CD4-positive, alpha-beta T cell treated with Interleukin-6 for 4 hours (primary cell): ENCODE data around the gene LHFPL2.

Experiments
- DNase-seq: peaks from one replicate; pipeline ENCODE4 v3.0.0-alpha.2; 2020; ENCODE audit warnings: mixed read lengths

The LHFPL2 gene

DNA sequence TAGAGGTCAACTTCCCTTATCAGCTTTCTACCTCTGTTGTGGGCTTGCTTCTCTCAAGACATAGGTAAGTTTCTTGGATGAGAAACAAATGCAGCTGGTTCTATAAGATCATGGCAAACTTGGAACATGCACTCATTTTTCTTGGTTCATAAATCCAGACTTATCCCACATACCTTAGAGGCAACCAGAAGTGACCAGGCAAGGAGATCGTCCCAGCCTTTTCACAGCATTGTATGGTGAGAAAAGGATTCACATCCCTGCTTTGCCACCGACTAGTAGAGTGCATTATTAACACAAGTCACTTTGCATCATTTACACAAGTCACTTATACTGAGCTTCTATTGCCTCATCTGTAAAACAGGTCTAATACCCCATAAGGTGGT is 35.4 kb downstream of the LHFPL2 start:
- no peak for DNase-seq

DNA sequence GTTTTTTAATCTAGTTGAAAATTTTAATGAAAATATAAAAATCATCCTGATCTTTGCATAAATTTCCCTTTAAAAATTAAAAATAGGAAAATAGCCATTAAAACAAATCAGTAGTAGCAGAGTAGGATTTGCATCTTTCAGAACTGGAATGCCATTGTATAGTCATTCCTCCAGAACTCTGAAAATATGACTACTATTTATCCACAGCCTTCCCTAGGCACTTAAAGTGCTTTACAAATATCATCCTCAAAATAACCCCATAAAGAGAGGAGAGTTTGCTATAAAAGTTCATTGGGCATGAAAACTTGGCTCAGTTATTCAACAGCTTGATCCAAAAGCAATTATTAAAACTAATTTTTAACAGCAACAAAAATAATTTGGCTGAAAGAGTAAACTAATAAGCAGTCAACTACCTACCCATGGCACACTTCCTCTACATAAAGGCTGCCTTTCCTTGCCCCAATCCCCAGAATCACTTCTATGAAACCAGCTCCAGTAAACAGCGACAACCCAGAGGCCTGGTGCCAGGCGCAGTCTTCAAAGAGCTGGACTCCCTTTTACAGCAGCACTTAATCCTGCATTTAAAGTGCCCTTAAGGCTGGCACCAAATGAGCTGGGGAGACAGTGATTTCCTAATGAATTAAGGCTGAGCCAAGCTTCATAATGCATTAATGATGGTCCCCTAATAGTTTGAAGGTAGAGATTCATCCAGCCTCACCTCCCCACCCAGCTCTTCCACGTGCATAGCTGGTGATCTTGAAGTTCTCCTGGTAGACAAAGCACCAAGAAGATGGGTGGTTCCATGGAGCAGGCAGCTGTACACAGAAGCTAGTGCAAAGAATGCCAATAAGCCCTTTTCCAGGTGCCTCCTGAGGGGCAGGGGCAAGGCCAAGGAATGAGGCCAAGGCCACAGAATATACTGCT is 36.1 kb downstream of the LHFPL2 start:
- DNase-seq, result no peak

DNA sequence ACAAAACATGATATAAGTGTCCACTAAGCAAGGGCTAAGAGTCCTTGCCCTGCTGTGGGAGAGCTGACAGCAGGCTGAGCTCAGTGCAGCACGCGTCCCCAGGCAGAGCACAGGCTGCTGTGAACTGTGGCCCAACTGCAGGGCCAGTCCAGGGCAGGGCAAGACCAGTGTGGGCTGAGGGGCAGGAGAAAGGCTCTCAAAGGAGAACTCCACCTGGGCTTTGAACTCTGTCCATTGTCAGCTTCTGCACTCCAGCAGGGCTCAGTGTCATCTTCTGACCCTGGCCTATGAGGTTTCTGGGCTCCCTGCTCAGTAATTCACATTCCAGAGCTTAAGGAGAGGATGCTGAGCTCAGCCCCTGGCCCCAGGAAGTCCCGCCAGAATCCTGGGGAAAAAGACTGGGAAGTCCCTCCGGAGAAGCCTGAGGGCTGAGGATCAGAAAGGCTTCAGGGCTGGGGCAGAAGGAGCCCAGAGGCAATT is 37.4 kb downstream of the LHFPL2 start:
- DNase-seq, result no peak

DNA sequence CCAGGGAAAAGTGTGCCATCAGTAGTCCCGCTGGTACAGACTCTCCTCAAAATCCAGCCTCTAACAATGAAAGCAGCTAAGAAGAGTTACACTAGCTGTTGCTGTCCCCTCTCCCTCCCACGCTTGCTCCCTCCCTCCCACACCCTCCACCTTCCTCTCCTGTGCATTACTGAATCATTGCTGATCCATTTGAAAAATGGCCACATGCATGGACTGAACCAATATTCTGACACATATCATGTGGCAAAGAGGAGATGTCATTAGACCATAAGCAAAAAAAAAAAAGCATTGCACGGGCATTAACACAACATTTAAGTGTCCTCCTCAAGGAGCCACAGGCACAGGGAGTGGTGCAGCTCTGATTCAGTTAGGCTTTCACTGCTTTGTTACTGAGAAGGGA is 37.9 kb downstream of the LHFPL2 start:
- no peak for DNase-seq

DNA sequence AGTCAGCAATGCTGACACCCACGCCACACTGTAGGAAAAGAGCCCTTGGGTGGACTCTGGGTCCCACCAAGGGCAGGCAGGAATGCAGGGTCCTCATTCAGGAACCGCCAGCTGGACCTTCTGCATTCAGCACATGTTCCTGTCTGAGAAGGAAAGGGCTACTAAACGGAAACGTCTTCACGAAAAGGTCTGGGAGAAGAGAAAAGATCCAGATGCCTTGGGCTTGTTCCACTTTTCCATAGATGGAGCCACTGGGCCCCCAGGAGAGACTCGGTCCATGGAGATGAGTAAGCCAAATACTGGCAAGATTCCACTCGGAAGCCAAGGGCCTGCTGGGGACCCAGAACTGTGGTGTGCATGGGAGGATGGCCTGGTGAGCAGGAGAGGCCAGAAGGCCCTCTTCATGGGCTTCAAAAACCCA is 38.4 kb downstream of the LHFPL2 start:
- no peak for DNase-seq

DNA sequence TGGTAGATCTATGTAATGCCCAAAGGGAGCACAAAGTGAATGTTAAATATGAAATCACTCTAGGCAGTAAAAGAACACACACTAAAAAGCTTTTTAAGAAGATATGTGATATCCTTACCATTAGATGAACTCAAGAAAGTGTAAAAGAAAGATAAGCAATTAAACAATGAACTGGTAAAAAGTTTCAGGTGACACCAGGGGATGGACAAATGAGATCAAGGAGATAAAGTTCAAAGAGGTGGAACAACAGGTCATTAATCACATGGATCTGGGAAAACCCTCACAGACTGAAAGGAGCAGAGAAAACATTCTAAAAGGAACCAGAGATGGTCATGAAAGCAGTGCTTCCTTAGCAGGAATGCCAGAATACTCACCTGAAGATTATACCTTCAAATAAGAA is 40.7 kb downstream of the LHFPL2 start:
- DNase-seq, result no peak

DNA sequence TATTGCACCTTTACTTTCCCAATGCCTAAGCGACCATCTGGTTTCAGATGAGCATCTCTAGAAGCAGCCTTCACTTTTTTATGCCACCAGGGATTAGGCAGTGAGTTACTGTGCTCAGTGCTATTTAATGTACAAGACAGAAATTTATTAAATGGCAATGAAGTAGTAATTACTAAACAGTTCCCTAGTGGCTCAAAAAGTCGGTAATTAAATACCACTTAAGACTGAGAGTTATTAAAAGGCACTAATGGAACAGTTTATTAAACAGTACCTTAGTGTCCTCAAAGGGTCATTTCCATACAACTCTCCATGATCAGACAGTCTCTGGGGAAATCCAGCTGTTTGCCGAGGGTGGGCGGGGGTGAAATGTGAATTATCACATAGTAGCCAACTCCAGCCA is 42.3 kb downstream of the LHFPL2 start:
- no peak for DNase-seq

DNA sequence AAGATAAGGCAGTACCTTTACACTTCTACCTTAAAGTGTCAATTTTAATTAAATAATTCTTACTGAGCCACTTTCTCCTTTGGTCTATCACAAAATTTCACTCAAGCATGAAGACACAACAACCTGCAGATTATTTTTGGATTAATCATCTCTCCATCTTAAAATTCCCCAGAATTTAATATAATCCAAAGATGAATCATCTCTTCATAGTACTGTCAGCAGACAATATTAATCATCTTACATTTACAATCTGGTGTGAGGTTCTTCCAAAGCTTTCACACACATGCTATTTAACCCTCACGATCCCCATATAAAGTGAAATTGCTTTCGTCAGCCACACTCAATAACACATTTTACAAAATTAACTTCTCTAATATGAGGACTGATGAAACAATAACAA is 43.0 kb downstream of the LHFPL2 start:
- no peak for DNase-seq

DNA sequence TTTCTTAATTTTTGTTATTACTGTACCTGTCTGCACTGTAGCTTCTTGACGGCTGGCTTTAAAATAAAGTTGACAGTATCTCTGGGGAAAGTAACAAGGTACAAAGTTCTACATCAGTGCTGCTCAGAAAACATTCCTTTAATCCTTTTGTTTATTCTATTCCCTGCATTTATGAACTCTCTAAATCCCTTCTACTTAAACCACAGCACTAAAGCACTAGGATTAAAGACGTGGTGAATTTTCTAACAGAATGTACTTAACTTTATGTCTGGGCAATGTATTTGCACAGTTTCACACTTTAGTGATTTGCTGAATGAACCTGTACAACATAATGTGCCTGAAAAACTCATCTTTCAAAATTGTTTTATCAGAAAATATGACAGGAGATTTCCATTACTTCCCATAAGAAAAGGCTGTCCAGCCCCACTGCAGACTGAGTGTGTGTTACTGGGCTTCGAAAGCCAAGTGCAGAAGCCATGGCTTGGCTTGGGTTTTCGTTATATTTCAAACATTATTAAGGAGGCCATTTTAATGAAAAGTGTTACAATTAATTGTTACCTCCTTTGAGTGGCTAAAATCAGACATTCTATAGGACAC is 43.8 kb downstream of the LHFPL2 start:
- DNase-seq, result no peak

DNA sequence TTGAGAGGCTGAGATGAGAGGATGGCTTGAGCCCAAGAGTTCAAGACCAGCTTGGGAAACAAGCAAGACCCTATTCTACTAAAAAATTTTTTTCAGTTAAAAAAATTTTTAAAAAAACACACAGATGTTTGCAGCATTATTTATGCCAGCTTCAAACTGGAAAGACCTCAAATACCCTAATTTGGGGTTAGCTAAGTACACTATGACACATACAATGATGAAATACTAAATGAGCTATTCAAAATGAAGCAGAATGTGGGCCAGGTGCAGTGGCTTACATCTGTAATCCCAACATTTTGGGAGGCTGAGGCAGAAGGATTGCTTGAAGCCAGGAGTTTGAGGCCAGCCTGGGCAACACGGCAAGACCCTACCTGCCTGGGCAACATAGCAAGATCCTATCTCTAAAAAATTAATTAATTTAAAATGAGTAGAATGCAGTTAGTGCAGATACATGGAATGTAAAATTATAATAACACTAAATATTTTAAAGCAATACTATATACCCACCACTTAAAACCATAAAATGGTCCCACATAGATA is 44.9 kb downstream of the LHFPL2 start:
- no peak for DNase-seq

DNA sequence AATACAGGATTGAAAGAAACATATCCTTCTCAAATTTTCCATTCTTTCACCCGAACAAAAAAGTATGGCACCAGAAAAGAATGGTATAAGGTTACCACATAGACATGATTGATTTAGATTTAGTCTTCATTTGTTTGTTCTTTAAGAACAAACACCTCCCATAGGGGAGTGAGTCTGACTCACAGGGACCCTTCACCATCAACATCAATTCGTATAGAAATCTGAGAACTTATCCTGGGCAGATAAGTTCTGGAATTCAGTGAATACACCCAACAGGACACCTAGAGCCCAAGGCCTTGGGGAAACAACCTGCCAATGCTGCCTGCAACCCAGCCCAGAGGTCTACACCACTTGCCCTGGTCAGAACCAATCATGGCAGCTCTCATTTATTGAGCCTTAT is 46.2 kb downstream of the LHFPL2 start:
- DNase-seq, result no peak

DNA sequence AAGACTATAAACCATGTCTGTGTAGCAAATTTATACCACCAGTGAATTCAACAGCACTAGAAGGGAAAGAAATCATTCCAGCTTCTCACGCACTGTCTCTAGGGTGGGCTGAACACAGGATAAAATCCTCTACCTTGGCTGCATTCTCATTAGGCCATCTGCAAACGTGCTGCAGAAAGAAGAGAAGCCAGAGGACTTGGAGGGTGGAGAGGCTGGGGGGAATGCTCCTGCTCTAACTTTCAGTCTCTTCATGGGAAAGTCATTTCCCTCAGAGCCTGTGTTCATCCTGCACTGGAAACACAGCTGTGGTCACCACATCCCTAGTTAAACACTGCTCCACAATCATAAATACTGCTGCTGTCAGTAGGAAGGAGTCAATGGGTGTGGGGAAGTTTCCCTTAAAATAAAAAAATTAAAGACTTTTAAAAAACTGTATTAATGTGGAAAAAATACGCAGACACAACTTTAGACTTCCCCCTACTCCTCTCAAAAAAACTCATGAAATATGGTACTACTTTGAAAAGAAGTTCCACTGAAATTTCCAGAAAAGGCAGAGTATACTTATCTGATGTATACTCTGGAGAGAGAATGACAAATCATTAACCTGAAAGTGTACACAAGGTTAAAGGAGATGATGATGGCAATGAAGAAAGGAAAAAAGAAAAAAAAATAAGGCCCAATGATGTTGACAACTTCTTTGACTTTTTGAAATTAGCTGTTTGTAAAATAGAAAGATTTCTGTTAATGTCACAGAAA is 46.8 kb downstream of the LHFPL2 start:
- DNase-seq, result no peak

DNA sequence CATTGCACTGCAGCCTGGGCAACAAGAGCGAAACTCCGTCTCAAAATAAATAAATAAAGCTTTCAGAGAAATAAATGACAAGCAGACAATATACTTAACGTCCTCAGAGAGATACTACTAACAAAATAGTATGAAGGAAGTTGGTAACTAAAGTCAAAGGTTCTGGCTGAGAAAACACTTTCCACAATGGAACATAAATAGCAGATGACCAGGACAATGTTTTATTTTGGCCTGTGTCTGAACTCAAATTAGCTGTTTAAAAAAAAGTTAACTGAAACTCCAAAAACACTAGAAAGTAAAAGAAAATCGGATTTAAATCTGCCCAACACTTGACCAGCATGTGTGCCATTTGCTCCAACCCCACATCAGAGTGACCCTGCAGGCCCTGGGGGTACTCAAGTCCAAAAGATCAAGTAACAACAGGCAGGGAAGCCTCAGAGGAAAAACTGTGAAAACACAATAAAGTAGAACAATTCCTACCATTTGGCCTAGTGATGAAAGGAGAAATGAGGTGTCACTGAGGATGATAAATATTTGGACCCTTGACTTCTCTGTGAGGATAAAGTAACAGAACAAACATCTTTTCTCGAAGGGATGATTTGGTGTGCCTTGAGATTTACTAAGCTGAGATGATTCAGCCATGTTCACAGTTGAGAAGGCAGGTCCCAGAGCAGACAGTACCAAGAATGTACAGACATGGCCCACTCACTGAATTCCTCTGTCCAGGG is 47.7 kb downstream of the LHFPL2 start:
- DNase-seq, result no peak

DNA sequence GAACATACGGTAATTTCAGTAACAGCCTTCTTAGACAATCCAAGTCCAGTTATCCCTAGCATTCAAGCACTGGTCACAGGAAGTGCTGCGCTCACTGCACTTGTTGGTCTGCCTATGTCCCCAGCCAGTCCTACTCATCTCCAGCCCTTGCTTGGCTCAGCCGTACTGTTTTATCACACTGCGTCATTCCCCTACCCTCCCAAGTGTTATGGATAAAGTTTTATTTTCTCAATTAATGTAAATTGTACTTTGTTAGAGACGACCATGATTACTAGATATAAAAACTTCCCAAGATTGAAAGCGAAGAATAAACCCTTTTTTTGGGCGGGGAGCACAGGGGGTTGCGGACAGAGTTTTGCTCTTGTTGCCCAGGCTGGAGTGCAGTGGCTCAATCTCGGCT is 49.6 kb downstream of the LHFPL2 start:
- DNase-seq, result no peak

DNA sequence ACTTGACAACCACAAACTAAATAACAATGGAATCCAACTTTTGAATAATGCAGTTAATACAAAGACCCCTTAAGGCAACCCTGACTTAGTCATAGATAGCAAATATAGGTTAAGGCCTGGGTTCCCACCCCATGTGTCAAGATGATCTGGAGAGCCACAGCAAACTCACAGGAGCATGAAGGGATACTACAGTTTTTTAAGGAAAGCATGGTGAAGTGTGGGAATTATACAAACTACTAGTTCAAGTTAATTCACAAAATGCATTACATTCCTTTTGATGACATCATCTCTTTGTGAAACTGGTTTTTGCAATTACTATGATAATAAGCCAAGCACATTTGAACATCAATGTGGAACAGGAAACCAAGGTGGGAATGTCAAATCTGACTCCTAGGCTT is 50.6 kb downstream of the LHFPL2 start:
- no peak for DNase-seq

DNA sequence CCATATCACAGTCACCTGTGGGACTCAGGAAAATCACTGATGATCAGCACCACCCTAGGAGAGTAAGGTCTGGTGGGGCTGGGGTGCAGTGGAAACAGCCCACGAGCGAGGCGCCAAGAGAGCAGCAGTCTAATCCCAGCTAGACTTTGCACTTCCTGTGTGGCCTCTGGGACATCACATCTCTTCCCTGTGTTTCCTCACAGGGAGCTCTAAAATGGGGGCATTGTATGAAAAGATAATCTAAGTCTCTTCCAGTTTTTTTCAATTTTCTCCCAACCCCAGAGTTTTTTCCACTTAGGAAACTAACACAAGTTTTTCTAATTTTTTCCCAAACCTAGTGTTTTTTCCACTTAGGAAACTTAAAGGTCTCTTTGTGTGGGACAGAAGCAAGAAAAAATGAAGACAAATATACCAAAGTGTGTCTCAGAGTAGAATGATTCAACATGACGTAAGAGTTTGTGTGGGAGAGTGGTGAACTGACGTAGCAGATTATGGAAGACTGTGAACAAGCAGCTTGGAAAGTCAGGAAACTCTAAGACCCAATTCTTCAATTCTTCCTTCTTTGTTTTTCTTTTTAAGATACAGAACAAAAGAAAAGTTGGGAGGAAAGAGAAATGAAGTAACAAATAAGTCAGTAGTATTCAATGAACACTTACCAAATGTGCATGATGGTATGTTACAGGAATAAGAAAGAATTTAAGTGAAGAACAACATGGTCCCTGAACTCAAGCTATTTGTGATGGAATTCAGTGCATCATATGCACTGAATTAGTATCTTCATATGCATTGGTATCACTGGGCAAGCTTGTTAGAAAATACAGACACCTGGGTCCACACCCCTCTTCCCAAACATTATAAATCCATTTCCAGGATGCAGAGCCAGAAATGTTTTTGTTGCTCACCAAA is 51.3 kb downstream of the LHFPL2 start:
- no peak for DNase-seq

DNA sequence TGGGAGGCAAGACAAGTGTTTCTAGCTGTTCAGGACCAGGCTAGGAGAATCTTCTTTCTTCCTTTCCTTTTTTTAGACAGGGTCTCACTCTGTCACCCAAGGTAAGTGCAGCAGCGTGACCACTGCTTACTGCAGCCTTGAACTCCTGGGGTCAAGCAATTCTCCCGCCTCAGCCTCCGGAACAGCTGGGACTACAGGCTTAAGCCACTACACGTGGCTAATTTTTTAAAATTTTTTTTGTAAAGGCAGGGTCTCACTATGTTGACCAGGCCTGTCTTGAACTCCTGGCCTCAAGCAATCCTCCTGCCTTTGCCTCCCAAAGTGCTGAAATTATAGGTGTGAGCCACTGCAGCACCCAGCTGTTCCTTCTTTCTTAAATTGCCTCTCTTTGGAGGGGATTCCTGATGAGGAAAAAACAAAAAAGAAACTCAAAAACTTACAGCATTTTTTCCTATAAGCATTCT is 53.1 kb downstream of the LHFPL2 start:
- no peak for DNase-seq

DNA sequence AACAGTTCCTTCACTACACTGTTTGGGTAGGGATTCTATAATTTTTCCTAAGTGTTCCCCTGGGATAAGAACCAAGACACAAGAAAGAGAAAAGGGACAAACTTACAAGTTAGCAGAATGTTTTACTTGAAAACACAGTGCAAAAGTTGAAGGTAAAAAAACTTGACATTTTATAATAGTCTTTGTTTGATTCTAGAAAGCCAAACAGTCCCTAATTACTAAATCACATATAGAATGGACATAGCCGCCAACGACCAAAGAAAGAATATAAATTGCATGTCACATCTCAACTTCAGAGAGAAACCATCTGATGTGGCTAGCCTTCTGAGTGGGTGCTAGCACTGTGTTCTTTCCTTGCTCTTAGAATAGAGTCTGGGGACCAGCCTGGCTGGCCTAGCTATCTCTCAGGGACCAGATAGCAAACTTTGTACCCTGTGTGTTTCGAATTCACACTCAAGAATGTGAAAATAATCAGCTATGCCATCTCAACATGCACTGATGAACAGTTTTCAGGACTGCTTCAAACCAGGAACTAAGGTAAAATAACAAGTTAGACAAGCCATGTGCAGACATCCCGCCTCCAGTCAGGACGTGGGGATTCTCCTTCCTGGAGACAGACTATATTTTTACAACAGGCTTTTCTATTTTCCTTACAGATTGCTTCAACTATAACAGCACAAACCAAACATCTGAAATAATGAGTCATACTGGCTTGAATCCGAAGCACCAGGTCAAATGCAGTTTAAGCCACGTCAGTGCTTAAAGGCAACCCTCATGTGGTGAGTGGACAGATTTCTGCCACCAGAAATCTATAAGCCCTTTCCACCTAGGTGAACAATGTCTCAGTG is 53.7 kb downstream of the LHFPL2 start:
- no peak for DNase-seq

DNA sequence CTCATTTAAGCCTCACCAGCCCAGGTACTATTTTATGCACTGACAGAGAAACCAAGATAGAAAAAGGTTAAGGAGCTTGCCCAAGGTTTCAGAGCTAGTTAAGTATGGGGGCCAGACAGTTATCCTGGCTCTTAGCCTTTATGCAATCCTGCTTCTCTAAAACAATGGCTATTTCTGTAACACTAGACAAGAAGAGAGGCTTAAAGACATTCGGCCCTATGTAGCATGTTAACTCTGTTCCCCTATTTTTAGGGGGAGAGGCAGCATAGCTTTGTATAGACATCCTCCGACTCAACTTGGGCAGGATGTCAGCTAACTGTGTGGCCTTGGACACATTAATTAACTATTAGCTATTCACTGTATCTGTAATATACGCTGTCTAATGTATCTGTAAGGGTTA is 54.6 kb downstream of the LHFPL2 start:
- no peak for DNase-seq

DNA sequence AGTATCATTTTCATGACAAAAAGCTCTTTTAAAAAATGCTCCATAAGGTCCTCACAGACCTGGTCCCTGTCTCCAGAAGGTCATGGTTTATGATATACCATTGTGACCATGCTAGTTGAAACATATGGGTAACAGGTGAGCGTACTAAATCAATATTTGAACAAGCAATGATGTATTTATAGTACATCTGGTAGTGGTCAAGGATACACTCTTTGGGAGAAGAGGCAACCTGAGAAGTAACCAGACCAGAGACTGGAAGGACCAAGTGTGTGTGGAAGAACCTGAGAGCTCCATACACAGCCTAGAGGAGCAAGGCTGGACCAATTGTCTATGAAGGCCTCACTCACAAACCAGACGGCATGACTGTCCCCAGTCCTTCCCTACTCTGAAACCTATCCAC is 55.1 kb downstream of the LHFPL2 start:
- no peak for DNase-seq
